Measurements from ENCODE around the gene CHN1.

The CHN1 gene

DNA sequence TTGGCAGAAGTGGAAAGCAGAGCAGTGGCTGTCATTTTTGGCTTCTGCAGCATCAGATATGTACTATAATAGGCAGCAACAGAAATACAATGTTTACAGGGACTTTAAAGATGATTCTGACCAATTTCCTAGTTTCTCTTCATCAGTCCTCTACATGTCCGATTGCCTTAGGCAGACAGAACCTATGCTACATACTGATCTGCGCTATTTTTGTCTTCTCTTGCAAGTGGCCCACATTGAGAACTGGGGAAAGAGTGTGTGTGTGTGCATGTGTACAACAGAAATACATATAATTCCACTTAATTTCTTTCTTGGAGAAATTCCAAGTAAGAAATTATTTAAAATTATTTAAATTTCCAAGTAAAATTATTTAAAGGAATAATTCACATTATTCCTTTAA, 163.8 kb downstream of the CHN1 start:
- H3K4me3 ChIP-seq = no peak overlapping the region
- H3K27ac ChIP-seq = peak overlapping the region in 7 of 21 experiments; percentile 3 to 63 (median 34)

GRCh38 chr2:174840436-174840835, 164.7 kb downstream of the CHN1 start:
- Histone ChIP-seq H3K27ac (peak overlapping the region in 6 of 21 experiments; percentile 3 to 63 (median 36)), H3K4me3 (no peak overlapping the region)

DNA sequence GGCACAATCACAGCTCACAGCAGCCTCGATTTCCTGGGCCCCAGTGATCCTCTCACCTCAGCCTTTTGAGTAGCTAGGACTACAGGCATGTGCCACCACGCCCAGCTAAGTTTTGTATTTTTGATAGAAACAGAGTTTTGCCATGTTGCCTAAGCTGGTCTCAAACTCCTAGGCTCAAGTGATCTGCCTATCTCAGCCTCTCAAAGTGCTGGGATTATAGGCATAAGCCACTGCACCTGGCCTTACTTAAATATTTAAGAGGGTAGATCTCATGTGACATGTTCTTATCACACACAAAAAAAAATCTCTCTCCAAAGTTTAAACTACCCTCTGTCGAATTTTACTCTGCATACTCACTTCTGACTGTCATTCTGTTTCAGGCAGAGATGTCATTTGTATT, 165.5 kb downstream of the CHN1 start:
- Histone ChIP-seq H3K27ac (peak overlapping the region in 3 of 21 experiments; percentile 0 to 37 (median 20)), H3K4me3 (no peak overlapping the region)

DNA sequence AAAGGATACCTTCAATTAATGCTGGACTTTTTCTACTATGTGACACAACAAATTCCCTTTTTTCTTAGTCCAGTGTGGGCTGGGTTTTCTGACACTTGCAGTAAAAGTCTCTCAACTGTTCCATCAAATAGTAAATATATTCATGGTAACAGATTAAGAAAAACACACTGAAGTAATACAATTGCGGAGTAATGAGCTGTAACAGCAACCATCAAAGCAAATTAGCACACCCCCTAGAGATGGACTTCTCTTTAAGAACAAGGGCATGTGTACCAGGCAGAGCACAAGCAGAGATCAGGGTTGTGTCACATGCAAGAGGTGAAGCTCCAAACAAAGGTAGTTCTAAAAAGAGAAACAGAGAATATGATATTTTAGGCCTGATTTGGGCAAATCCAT, 168.2 kb downstream of the CHN1 start:
- peak overlapping the region in 7 of 21 experiments; percentile 13 to 82 (median 59) for H3K27ac ChIP-seq

GRCh38 chr2:174836377-174836994, 168.7 kb downstream of the CHN1 start:
- Histone ChIP-seq H3K4me3 (no peak overlapping the region), H3K27ac (peak overlapping the region in 9 of 21 experiments; percentile 17 to 82 (median 42))

More for the DNA sequence above, 168.2 kb downstream of the CHN1 start:
- H3K4me3 ChIP-seq = no peak overlapping the region

DNA sequence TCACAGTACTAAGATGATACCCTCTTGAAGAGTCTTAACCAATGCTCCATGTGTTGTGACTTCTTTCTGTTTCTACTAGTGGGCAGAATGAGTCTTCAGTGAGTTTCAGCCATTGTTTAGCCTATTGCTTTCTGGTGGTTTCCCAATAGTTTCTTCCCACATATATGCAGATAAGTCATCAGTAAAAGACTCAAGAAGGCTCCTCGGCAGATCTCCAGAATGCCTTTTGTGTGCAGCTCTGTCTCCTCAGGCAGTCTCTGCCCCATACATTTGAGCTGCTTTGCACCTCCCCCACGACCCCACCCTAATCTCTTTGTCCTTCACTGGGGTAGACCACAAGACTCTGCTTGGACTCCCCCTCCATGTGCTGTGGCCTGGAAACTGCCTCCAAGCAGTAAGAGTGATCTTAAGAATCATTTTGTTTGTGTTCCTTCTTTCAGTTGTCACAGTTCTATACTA, 169.4 kb downstream of the CHN1 start:
- Histone ChIP-seq H3K4me3 (no peak overlapping the region), H3K27ac (peak overlapping the region in 10 of 21 experiments; percentile 3 to 82 (median 40))

DNA sequence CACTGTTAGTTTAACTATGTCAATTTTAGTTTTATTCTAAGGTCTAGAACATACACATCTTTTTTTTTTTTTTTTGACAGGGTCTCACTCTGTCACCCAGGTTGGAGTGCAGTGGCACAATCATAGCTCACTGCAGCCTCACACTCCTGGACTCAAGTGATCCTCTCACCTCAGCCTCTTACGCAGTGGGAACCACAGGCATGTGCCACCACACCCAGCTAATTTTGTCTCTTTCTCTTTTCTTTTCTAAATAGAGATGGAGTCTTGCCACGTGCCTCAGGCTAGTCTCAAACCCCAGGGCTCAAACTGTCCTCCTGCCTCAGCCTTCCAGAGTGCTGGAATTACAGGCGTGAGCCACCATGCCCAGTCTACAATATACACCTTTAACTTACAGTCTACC, 171.4 kb downstream of the CHN1 start:
- Histone ChIP-seq H3K27ac (no peak overlapping the region), H3K4me3 (no peak overlapping the region)

GRCh38 chr2:174830561-174830960, 174.6 kb downstream of the CHN1 start:
- Histone ChIP-seq H3K27ac (no peak overlapping the region), H3K4me3 (no peak overlapping the region)

GRCh38 chr2:174829550-174829949, 175.6 kb downstream of the CHN1 start:
- H3K27ac ChIP-seq = peak overlapping the region in 1 of 21 experiments; percentile 10
- no peak overlapping the region for H3K4me3 ChIP-seq

DNA sequence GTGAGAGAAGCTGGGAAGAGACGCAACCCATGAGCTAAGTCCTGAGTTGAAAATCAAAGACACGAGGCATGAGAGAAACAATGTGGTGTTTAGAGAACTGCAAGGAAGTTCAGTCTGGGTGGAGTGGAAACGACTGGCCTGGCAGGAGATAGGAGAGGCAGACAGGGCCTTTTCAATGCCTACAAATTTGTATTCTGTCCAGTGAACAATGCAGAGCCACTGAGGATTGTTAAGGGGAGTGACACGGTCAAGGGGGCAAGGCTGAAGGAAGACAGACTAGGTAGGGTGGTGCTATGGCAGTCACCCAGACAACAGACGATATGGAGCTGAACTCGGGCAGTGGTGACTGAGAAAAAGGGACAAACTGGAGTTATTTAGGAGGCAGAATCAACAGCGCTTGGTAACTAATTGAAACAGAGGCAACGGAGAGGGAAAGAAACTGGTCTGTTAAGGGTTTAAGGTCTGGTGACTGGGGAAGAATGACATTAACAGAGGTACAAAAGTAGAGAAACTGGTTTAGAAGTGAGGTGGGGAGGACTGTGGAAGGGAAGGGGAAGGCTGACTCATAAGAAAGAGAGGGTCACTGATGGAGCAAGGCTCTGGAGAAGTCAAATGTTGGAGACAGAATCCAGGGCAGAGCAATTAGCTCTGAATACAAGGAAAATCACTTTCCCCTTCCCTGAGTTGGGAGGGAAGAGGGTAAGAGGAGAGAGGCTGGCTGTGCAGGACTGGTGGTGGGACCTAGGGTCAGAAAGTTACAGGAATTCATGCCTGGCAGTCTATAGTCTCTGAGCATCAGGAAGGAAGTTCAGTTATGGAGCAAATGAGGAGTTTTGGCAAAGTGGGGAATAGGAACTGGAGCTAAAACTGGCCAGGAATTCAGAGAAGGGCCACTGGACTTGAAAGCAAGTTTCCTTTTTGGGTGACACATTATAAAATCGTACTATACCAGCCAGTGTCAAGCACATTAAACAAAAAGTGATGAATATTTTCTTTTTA, 177.5 kb downstream of the CHN1 start:
- Histone ChIP-seq H3K27ac (peak overlapping the region in 17 of 21 experiments; percentile 13 to 81 (median 61)), H3K4me3 (no peak overlapping the region)

DNA sequence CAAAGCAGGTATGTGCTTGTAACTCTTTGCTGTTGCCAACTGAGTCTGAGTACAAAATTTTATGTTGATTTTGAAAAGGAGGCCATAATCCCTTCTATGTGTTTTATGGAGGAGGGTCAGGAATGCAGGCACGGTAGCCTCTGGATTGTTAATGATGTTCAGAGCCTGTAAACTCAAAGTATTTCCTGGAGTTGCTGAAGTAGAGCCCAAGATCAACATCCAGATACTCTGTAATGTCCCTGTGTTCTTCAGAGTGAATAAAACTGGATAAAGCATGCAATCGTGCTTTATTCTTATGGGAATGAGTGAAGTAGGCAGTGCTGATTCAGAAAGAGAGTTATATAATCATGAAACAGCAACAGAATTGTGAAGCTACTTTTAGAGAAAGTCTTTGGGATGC, 179.1 kb downstream of the CHN1 start:
- Histone ChIP-seq H3K4me3 (no peak overlapping the region), H3K27ac (peak overlapping the region in 3 of 21 experiments; percentile 48 to 84 (median 81))

- Histone ChIP-seq H3K27ac (no peak overlapping the region), H3K4me3 (no peak overlapping the region)
Observed at GRCh38 chr2:174824068-174824467, 181.1 kb downstream of the CHN1 start.

DNA sequence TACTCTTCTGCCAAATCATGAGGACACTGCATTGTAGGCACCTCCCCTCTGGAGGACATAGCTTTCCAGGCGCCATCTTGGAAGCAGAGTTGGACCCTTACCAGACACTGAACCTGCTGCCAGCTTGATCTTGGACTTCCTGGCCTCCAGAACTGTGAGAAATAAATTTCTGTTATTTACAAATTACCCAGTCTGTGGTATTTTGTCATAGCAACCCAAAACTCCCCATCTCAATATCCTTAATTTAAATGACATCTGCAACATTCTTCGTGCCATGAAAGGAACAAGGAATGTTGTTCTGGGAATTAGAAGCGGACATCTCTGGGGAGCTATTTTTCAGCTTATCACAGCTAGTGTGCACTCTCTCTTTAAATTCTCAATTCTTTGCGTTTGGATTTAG, 183.6 kb downstream of the CHN1 start:
- H3K4me3 ChIP-seq = no peak overlapping the region
- H3K27ac ChIP-seq = peak overlapping the region in 1 of 21 experiments; percentile 37

GRCh38 chr2:174820361-174820760, 184.8 kb downstream of the CHN1 start:
- no peak overlapping the region for H3K27ac ChIP-seq
- H3K4me3 ChIP-seq = no peak overlapping the region

DNA sequence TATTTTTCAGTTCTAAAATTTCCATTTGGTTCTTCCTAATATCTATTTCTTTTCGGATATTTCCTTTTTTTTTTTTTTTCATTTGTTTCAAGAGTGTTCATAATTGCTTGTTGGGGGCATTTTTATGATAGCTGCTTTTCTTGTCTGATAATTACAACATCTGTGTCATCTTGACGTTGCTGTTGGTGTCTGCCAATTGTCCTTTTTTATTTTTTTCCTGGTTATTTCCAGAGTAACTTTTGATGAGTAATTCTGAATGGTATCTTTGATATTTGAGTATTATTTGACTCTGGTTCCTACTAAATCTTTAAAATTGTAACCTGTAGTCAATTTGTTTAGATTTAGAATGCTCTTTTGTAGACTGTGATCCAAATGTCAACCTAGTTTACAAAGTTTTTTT, 189.7 kb downstream of the CHN1 start:
- no peak overlapping the region for H3K4me3 ChIP-seq
- H3K27ac ChIP-seq = no peak overlapping the region

- Histone ChIP-seq H3K4me3 (no peak overlapping the region), H3K27ac (no peak overlapping the region)
Observed at GRCh38 chr2:174812037-174812436, 193.1 kb downstream of the CHN1 start.

GRCh38 chr2:174807931-174808330, 197.2 kb downstream of the CHN1 start:
- peak overlapping the region in 10 of 21 experiments; percentile 7 to 82 (median 54) for H3K27ac ChIP-seq
- no peak overlapping the region for H3K4me3 ChIP-seq

- H3K4me3 ChIP-seq = no peak overlapping the region
- peak overlapping the region in 4 of 21 experiments; percentile 16 to 82 (median 44) for H3K27ac ChIP-seq
Observed at GRCh38 chr2:174805803-174806202, 199.4 kb downstream of the CHN1 start.

DNA sequence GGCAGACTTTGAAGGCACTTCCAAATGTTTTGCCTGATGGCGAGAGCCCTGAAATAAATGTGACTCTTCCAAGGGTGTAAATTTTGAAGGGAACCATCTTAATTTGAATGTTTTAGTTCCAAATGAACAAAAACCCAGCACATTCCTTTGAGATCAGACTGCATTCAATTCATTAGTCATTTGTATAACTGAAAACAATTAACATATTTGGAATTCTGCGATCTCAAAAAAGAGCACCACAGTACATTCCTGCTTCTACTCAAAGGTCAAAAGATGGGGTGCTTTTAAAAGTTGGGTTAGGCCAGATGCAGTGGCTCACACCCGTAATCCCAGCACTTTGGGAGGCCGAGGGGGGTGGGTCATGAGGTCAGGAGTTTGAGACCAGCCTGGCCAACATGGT, 202.7 kb downstream of the CHN1 start:
- H3K4me3 ChIP-seq = no peak overlapping the region
- peak overlapping the region in 4 of 21 experiments; percentile 47 to 63 (median 53) for H3K27ac ChIP-seq

- Histone ChIP-seq H3K4me3 (no peak overlapping the region), H3K27ac (peak overlapping the region in 1 of 21 experiments; percentile 15)
Observed at GRCh38 chr2:174800436-174801205, 204.6 kb downstream of the CHN1 start.
